OCI-M2 (cell line): ENCODE results near the gene SETBP1.

Source experiments
- DNase-seq: peaks from one replicate; lab custom pipeline; 2025; ENCODE audit not compliant: unreplicated experiment; lab: John Stamatoyannopoulos, UW

The SETBP1 gene

GRCh38 chr18:44896846-44897245 lies 216.2 kb downstream of the SETBP1 start:
- no peak for DNase-seq

- no peak for DNase-seq
Observed at GRCh38 chr18:44897411-44897810, 216.7 kb downstream of the SETBP1 start.

- DNase-seq, result no peak
Observed at GRCh38 chr18:44897816-44898215, 217.1 kb downstream of the SETBP1 start.

GRCh38 chr18:44898498-44898897 lies 217.8 kb downstream of the SETBP1 start:
- no peak for DNase-seq

GRCh38 chr18:44899832-44900231 lies 219.1 kb downstream of the SETBP1 start:
- no peak for DNase-seq

- DNase-seq, result no peak
Observed at GRCh38 chr18:44900627-44901026, 219.9 kb downstream of the SETBP1 start.

- no peak for DNase-seq
Observed at GRCh38 chr18:44901283-44901682, 220.6 kb downstream of the SETBP1 start.

- no peak for DNase-seq
Observed at GRCh38 chr18:44903327-44903726, 222.6 kb downstream of the SETBP1 start.

- DNase-seq, result no peak
Observed at GRCh38 chr18:44904768-44905167, 224.1 kb downstream of the SETBP1 start.

GRCh38 chr18:44909191-44909719 lies 228.6 kb downstream of the SETBP1 start:
- DNase-seq, result no peak

- DNase-seq, result no peak
Observed at GRCh38 chr18:44911260-44911659, 230.6 kb downstream of the SETBP1 start.

GRCh38 chr18:44911773-44912172 lies 231.1 kb downstream of the SETBP1 start:
- no peak for DNase-seq

- no peak for DNase-seq
Observed at GRCh38 chr18:44912740-44913478, 232.2 kb downstream of the SETBP1 start.

- DNase-seq, result no peak
Observed at GRCh38 chr18:44914028-44914427, 233.3 kb downstream of the SETBP1 start.

GRCh38 chr18:44915213-44915612 lies 234.5 kb downstream of the SETBP1 start:
- no peak for DNase-seq

- no peak for DNase-seq
Observed at GRCh38 chr18:44915661-44916060, 235.0 kb downstream of the SETBP1 start.

GRCh38 chr18:44916429-44917207 lies 235.9 kb downstream of the SETBP1 start:
- DNase-seq, result no peak

GRCh38 chr18:44917216-44918141 lies 236.8 kb downstream of the SETBP1 start:
- no peak for DNase-seq

- DNase-seq, result no peak
Observed at GRCh38 chr18:44918142-44918476, 237.4 kb downstream of the SETBP1 start.

- no peak for DNase-seq
Observed at GRCh38 chr18:44920441-44920840, 239.8 kb downstream of the SETBP1 start.

- no peak for DNase-seq
Observed at GRCh38 chr18:44921974-44922373, 241.3 kb downstream of the SETBP1 start.
